ENCODE results near the gene F5. TPM values are rescaled to one million over a fixed set of nuclear protein-coding genes. Genes with fewer than 3 reads are reported as not detected.

The F5 gene
- total RNA-seq, 1 donor from 2014 or later: 0.62 TPM

- DNase-seq: no peak
Observed at GRCh38 chr1:169475806-169476387, 110.4 kb downstream of the F5 start.

GRCh38 chr1:169474302-169474995 is 111.8 kb downstream of the F5 start:
- DNase-seq: no peak

- no peak for DNase-seq
Observed at GRCh38 chr1:169473347-169473746, 112.9 kb downstream of the F5 start.

- no peak for DNase-seq
Observed at GRCh38 chr1:169472738-169473137, 113.5 kb downstream of the F5 start.

- no peak for DNase-seq
Observed at GRCh38 chr1:169468982-169469381, 117.3 kb downstream of the F5 start.

- peak; percentile 56 for DNase-seq
Observed at GRCh38 chr1:169466259-169467230, 119.7 kb downstream of the F5 start.

GRCh38 chr1:169465281-169465680 is 121.0 kb downstream of the F5 start:
- DNase-seq: no peak

Small RNA genes within 50 kb of the gene (small RNA-seq; reads per million reads assigned to genes)
- not detected for gene AL021068.2 (ENCODE audit: low replicate concordance)

Other genes with a start within 250 kb of the F5 start
- 13.4 TPM for gene NME7, start 218.7 kb downstream of the F5 start, total RNA-seq
- 32.2 TPM for gene BLZF1, start 218.3 kb downstream of the F5 start, total RNA-seq
- gene CCDC181, start 159.0 kb downstream of the F5 start, total RNA-seq: 1.6 TPM
- 44.3 TPM for gene SLC19A2, start 100.5 kb downstream of the F5 start, total RNA-seq
- 7.2 TPM for gene SELP, start 43.6 kb upstream of the F5 start, total RNA-seq
- gene SELL, start 125.1 kb upstream of the F5 start, total RNA-seq: 4.3 TPM
- gene SELE, start 147.6 kb upstream of the F5 start, total RNA-seq: 9.9 TPM
- gene METTL18, start 208.4 kb upstream of the F5 start, total RNA-seq: 4.9 TPM

All from tongue (tissue), 3 donors.